Measurements from ENCODE around the gene RASGRP1.

Gene RASGRP1

DNA sequence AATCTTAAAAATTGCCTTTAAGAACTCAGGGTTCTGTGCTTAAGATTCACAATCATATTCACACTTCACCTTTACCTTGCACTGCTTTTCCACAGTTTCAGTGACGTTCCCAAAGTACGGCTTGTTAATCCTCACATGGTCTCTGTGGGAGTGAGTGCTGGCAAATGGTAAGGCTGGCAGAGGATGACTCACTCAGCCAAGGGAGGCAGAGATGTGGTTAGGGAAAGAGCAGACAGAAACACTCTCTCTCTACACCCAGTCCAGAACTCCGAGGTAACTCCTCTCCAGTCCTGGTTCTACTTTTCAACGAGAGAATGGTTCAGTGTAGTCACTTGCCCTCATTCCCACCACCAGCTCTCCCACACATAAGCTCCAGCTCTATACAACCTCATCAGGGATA is 33.1 kb downstream of the RASGRP1 start:
- Histone ChIP-seq H3K27me3 (no peaks in the 10 kb centered on the region), H3K4me3 (no peak overlapping the region), H3K36me3 (no peaks in the 10 kb centered on the region), H3K9me3 (no peaks in the 10 kb centered on the region), H3K4me1 (peaks cover 0 to 18% (median 13%) of the 10 kb centered on the region in 4 donors), H3K27ac (no peak overlapping the region)
- intact Hi-C loops (cut with DNase I; ENCODE audit: low total_unique reads) = no loop called here
- TF ChIP-seq, protein P1, sequence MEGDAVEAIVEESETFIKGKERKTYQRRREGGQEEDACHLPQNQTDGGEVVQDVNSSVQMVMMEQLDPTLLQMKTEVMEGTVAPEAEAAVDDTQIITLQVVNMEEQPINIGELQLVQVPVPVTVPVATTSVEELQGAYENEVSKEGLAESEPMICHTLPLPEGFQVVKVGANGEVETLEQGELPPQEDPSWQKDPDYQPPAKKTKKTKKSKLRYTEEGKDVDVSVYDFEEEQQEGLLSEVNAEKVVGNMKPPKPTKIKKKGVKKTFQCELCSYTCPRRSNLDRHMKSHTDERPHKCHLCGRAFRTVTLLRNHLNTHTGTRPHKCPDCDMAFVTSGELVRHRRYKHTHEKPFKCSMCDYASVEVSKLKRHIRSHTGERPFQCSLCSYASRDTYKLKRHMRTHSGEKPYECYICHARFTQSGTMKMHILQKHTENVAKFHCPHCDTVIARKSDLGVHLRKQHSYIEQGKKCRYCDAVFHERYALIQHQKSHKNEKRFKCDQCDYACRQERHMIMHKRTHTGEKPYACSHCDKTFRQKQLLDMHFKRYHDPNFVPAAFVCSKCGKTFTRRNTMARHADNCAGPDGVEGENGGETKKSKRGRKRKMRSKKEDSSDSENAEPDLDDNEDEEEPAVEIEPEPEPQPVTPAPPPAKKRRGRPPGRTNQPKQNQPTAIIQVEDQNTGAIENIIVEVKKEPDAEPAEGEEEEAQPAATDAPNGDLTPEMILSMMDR (IDR thresholded peaks at IDR 0.05) = no peak
- no peak for DNase-seq

GRCh38 chr15:38530113-38530512 is 34.5 kb downstream of the RASGRP1 start:
- Histone ChIP-seq H3K4me1 (peaks cover 0 to 4% (median under 1%) of the 10 kb centered on the region in 4 donors), H3K27me3 (no peaks in the 10 kb centered on the region), H3K36me3 (no peaks in the 10 kb centered on the region), H3K4me3 (no peak overlapping the region), H3K9me3 (no peaks in the 10 kb centered on the region), H3K27ac (no peak overlapping the region)
- TF ChIP-seq, protein P1 (IDR thresholded peaks at IDR 0.05) = no peak
- DNase-seq = no peak
- intact Hi-C loops (cut with DNase I; ENCODE audit: low total_unique reads) = no loop called here

- Histone ChIP-seq H3K9me3 (no peaks in the 10 kb centered on the region), H3K27me3 (no peaks in the 10 kb centered on the region), H3K27ac (no peak overlapping the region), H3K4me1 (no peaks in the 10 kb centered on the region), H3K36me3 (no peaks in the 10 kb centered on the region), H3K4me3 (no peak overlapping the region)
- intact Hi-C loops (cut with DNase I; ENCODE audit: low total_unique reads) = no loop called here
- DNase-seq = no peak
- TF ChIP-seq, protein P1 (IDR thresholded peaks at IDR 0.05) = no peak
Measured at GRCh38 chr15:38528294-38528693, 36.3 kb downstream of the RASGRP1 start.

GRCh38 chr15:38526158-38526557 is 38.5 kb downstream of the RASGRP1 start:
- no peak for DNase-seq
- no peaks in the 10 kb centered on the region for H3K27me3 ChIP-seq
- no peaks in the 10 kb centered on the region for H3K4me1 ChIP-seq
- H3K36me3 ChIP-seq = no peaks in the 10 kb centered on the region
- H3K9me3 ChIP-seq = no peaks in the 10 kb centered on the region
- no peak overlapping the region for H3K27ac ChIP-seq
- no peak overlapping the region for H3K4me3 ChIP-seq
- TF ChIP-seq, protein P1 (IDR thresholded peaks at IDR 0.05) = no peak
- intact Hi-C loops (cut with DNase I; ENCODE audit: low total_unique reads) = no loop called here

GRCh38 chr15:38525489-38525888 is 39.1 kb downstream of the RASGRP1 start:
- TF ChIP-seq, protein P1 (IDR thresholded peaks at IDR 0.05) = no peak
- DNase-seq = no peak
- no peak overlapping the region for H3K4me3 ChIP-seq
- no peak overlapping the region for H3K27ac ChIP-seq
- H3K36me3 ChIP-seq = no peaks in the 10 kb centered on the region
- no peaks in the 10 kb centered on the region for H3K27me3 ChIP-seq
- intact Hi-C loops (cut with DNase I; ENCODE audit: low total_unique reads) = no loop called here
- no peaks in the 10 kb centered on the region for H3K4me1 ChIP-seq
- no peaks in the 10 kb centered on the region for H3K9me3 ChIP-seq

DNA sequence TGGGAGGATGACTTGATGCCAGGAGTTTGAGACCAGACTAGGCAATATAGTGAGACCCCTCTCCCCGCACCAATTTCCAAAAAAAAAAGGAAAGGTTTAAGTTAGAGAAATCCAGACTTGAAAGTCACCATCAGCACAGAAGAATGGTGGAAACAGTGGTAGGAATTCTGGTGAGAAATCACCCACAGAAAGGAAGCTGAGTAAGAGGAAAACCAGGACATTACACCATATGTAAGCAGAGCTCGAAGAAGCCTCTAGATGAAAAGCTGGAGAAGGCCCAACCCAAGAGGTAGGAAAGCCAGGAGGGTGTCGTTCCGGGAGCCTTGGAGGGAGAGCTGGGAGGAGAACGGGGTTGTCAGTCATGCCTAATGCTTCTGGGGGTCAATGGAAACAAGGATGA is 40.5 kb downstream of the RASGRP1 start:
- no peak overlapping the region for H3K27ac ChIP-seq
- H3K36me3 ChIP-seq = no peaks in the 10 kb centered on the region
- no peaks in the 10 kb centered on the region for H3K27me3 ChIP-seq
- DNase-seq = no peak
- TF ChIP-seq, protein P1 (IDR thresholded peaks at IDR 0.05) = no peak
- H3K4me1 ChIP-seq = no peaks in the 10 kb centered on the region
- H3K9me3 ChIP-seq = no peaks in the 10 kb centered on the region
- no peak overlapping the region for H3K4me3 ChIP-seq
- intact Hi-C loops (cut with DNase I; ENCODE audit: low total_unique reads) = no loop called here
